Measurements from ENCODE around the gene BCAP31. TPM values are rescaled to one million over a fixed set of nuclear protein-coding genes. Genes with fewer than 3 reads are reported as not detected.

The BCAP31 gene
- total RNA-seq, 2 donors from 2014 or later, result 64.6 TPM

DNA sequence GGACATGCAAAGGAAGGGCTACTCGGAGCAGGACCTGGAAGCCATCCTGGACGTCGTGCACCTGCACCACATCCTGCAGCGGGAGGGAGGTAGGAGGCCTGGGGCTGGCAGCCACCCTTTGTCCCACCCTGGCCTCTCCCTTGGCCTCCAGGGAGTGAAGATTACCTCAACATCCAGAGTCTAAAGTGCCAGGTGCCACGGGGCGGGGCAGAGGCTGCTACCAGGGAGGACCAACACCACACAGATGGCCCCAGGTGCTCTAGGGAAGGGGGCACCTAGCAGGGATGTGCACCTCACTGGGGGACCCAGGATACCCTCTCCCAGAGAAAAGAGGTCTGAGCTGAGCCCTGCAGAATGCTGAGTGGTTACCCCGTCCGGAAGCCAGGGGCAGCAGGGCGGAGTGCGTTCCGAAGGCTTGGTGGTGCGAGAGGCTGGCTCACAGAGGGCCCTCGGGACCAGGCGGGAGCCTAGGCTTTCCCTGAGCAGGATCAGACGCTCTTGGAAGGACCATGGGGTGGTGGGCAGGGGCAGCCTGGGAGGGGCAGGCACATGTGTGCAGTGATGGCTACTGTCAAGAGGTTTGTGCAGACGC, 16.5 kb upstream of the BCAP31 start:
- H3K27ac ChIP-seq, result no peak overlapping the region
- no peaks in the 10 kb centered on the region for H3K4me1 ChIP-seq
- 79% methylated on average over 5 of the region's 16 CpGs; no CpG with 5 or more reads in 1 of the 2 donors for WGBS, 2 donors
- intact Hi-C loops (cut with DNase I), result no loop called here
- ATAC-seq, result no peak
- H3K36me3 ChIP-seq (replicated peaks in 1 of 2; ENCODE audit: insufficient read depth in 1 of 2, low read depth in 2 of 2), result peaks cover 0 to 2% of the 10 kb centered on the region in 2 donors
- no peak overlapping the region for H3K4me3 ChIP-seq
- no peak for DNase-seq
- TF ChIP-seq POLR2A (IDR thresholded peaks at IDR 0.05), result no peak
- TF ChIP-seq, protein P1, sequence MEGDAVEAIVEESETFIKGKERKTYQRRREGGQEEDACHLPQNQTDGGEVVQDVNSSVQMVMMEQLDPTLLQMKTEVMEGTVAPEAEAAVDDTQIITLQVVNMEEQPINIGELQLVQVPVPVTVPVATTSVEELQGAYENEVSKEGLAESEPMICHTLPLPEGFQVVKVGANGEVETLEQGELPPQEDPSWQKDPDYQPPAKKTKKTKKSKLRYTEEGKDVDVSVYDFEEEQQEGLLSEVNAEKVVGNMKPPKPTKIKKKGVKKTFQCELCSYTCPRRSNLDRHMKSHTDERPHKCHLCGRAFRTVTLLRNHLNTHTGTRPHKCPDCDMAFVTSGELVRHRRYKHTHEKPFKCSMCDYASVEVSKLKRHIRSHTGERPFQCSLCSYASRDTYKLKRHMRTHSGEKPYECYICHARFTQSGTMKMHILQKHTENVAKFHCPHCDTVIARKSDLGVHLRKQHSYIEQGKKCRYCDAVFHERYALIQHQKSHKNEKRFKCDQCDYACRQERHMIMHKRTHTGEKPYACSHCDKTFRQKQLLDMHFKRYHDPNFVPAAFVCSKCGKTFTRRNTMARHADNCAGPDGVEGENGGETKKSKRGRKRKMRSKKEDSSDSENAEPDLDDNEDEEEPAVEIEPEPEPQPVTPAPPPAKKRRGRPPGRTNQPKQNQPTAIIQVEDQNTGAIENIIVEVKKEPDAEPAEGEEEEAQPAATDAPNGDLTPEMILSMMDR (IDR thresholded peaks at IDR 0.05), result no peak
- no peaks in the 10 kb centered on the region for H3K9me3 ChIP-seq
- no peaks in the 10 kb centered on the region for H3K27me3 ChIP-seq

DNA sequence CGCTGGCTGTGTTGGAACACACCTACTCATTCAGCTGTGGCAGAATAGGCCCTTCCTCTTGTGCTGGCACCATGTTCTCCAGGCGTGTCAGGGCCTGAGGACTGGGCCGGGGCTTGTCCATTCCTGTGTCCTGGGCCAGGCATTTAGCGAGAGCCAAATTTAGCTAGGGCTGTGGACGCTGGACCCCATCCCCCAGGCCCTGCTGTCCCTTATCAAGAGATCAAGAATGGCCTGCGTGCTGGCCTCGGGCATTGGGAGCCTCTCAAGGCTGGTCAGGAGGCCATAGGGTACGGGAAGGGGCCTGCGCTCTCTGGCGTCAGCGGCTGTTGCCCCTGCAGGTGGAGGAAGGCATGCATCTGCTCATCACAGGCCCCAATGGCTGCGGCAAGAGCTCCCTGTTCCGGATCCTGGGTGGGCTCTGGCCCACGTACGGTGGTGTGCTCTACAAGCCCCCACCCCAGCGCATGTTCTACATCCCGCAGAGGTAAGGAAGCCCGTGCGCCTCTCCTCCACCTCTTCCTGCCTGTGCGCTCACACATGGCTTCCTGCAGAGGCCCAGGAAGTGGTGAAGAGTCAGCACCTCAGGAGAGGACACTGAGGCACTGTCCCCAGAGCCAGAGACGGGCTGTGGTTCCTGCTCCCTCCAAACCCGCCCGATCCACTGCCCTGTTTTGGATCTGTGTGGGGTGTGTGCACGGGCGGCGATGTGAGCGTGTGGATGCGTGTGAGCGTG, 15.7 kb upstream of the BCAP31 start:
- Histone ChIP-seq H3K27me3 (no peaks in the 10 kb centered on the region), H3K36me3 (replicated peaks in 1 of 2; ENCODE audit: insufficient read depth in 1 of 2, low read depth in 2 of 2) (peaks cover 0 to 2% of the 10 kb centered on the region in 2 donors), H3K27ac (no peak overlapping the region), H3K4me1 (no peaks in the 10 kb centered on the region), H3K4me3 (no peak overlapping the region), H3K9me3 (no peaks in the 10 kb centered on the region)
- TF ChIP-seq, protein P1 (IDR thresholded peaks at IDR 0.05), result no peak
- TF ChIP-seq POLR2A (IDR thresholded peaks at IDR 0.05), result no peak
- DNase-seq (no peak), ATAC-seq (no peak)
- intact Hi-C loops (cut with DNase I), result no loop called here
- 80 to 81% methylated on average over 1 to 19 of the region's 29 CpGs for WGBS, 2 donors

DNA sequence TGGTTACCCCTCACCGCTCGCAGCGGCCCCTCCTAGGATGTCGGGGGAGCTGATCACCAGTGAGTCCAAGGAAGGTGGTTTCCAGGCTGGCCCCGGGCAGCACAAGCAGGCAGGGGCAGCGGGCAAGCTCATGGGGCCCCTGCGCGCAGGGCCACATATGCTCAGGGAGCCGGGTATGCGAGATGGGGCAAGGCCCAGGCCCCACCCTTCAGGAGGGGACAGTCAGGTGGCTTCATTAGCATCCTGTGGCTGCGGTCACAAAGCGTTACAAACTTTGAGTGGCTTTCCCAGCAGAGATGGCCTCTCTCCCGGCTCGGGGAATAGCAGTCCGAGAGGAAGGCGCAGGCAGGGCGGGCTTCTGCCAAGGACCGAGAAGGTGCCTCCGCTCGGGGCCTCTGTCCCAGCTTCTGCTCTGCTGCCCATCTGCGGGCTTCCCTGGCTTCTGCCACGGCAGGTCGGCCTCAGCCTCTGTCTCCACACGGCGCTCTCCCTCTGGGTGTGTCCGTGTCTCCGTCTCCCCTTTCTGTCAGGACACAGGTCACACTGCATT, 13.9 kb upstream of the BCAP31 start:
- Histone ChIP-seq H3K36me3 (replicated peaks in 1 of 2; ENCODE audit: insufficient read depth in 1 of 2, low read depth in 2 of 2) (peaks cover 0 to 2% of the 10 kb centered on the region in 2 donors), H3K27ac (no peak overlapping the region), H3K4me1 (no peaks in the 10 kb centered on the region), H3K27me3 (no peaks in the 10 kb centered on the region), H3K4me3 (no peak overlapping the region), H3K9me3 (no peaks in the 10 kb centered on the region)
- intact Hi-C loops (cut with DNase I), result no loop called here
- WGBS, 2 donors, result 100% methylated on average over 1 to 3 of the region's 27 CpGs
- TF ChIP-seq POLR2A (IDR thresholded peaks at IDR 0.05), result no peak
- TF ChIP-seq, protein P1 (IDR thresholded peaks at IDR 0.05), result no peak
- DNase-seq (no peak), ATAC-seq (no peak)

DNA sequence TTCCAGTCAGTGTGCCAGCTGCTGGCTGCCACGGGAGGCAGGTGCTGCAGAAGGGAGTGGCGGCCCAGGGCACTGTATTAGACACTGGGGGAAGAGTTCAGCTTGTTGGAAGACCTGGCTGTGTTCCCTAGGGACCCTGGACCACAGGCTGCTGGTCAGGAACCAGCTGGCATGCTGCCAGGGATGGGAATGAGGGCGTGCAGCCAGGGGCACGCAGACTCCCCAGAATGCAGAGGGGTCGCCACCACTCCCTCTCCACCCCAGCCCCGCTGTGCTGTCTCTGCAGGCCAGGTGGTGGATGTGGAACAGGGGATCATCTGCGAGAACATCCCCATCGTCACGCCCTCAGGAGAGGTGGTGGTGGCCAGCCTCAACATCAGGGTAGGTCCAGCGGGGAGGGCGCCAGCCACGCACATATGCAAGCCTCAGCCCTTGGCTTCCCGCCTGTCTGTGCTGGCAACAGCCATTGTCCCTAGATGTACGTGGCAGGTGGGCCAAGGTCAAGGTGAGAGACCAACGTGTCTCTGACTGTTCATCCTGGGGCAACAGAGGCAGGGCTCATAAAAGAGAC, 12.8 kb upstream of the BCAP31 start:
- Histone ChIP-seq H3K9me3 (no peaks in the 10 kb centered on the region), H3K36me3 (replicated peaks in 1 of 2; ENCODE audit: insufficient read depth in 1 of 2, low read depth in 2 of 2) (peaks cover 0 to 2% of the 10 kb centered on the region in 2 donors), H3K4me1 (no peaks in the 10 kb centered on the region), H3K4me3 (no peak overlapping the region), H3K27me3 (no peaks in the 10 kb centered on the region), H3K27ac (no peak overlapping the region)
- ATAC-seq, result no peak
- TF ChIP-seq, protein P1 (IDR thresholded peaks at IDR 0.05), result no peak
- WGBS, 2 donors, result 90% methylated on average over 7 of the region's 15 CpGs; no CpG with 5 or more reads in 1 of the 2 donors
- intact Hi-C loops (cut with DNase I), result no loop called here
- DNase-seq, result no peak
